ENCODE results near the gene KRT2.

The KRT2 gene

DNA sequence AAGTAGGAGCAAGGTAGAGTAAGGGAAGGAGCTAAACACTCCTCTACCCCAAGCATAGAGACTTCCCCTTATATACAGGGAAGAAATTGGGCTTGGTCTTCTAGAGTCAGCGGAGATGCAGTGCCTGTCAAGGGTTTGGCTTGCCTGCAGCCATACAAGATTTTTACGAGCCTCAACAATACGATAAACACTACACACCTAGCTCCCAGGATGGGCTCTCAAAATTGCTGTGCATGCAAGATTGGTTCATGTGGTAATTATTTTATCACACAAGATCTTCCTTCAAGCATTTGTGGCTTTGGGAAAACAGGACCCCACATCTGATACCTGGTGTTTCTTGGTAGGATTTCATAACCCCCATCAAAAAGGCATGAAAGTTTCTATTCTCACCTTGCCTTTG lies 28.4 kb upstream of the KRT2 start, which contains the start of gene KRT1:
Gene KRT1 (minus strand): TSS at position 45 of the 400 bp plus-strand sequence. CDS start 59 bp downstream, outside the sequence.
- Histone ChIP-seq H3K4me3 (ENCODE audit: low read depth in 1 of 2, low read length in 1 of 2) (no peak within 1 kb of the TSS), H3K4me1 (ENCODE audit: control insufficient read depth in 1 of 2, insufficient read depth in 1 of 2, low read depth in 1 of 2, low read length in 1 of 2) (no peaks in the 10 kb centered on the region), H3K27ac (no peak within 1 kb of the TSS), H3K9me3 (no peaks in the 10 kb centered on the region), H3K27me3 (peaks cover 4% of the 10 kb centered on the region), H3K36me3 (no peaks in the 10 kb centered on the region)
- TF ChIP-seq, protein P1, sequence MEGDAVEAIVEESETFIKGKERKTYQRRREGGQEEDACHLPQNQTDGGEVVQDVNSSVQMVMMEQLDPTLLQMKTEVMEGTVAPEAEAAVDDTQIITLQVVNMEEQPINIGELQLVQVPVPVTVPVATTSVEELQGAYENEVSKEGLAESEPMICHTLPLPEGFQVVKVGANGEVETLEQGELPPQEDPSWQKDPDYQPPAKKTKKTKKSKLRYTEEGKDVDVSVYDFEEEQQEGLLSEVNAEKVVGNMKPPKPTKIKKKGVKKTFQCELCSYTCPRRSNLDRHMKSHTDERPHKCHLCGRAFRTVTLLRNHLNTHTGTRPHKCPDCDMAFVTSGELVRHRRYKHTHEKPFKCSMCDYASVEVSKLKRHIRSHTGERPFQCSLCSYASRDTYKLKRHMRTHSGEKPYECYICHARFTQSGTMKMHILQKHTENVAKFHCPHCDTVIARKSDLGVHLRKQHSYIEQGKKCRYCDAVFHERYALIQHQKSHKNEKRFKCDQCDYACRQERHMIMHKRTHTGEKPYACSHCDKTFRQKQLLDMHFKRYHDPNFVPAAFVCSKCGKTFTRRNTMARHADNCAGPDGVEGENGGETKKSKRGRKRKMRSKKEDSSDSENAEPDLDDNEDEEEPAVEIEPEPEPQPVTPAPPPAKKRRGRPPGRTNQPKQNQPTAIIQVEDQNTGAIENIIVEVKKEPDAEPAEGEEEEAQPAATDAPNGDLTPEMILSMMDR (IDR thresholded peaks at IDR 0.05) = no peak

GRCh38 chr12:52679875-52680274 lies 27.9 kb upstream of the KRT2 start:
- H3K4me1 ChIP-seq (ENCODE audit: control insufficient read depth in 1 of 2, insufficient read depth in 1 of 2, low read depth in 1 of 2, low read length in 1 of 2) = no peaks in the 10 kb centered on the region
- TF ChIP-seq, protein P1 (IDR thresholded peaks at IDR 0.05) = no peak
- H3K27ac ChIP-seq = no peak overlapping the region
- no peaks in the 10 kb centered on the region for H3K9me3 ChIP-seq
- H3K36me3 ChIP-seq = no peaks in the 10 kb centered on the region
- no peak overlapping the region for H3K4me3 ChIP-seq (ENCODE audit: low read depth in 1 of 2, low read length in 1 of 2)
- H3K27me3 ChIP-seq = peaks cover 4% of the 10 kb centered on the region

GRCh38 chr12:52677671-52678070 lies 25.7 kb upstream of the KRT2 start:
- Histone ChIP-seq H3K27me3 (peaks cover 4% of the 10 kb centered on the region), H3K9me3 (no peaks in the 10 kb centered on the region), H3K4me3 (ENCODE audit: low read depth in 1 of 2, low read length in 1 of 2) (no peak overlapping the region), H3K36me3 (no peaks in the 10 kb centered on the region), H3K27ac (no peak overlapping the region), H3K4me1 (ENCODE audit: control insufficient read depth in 1 of 2, insufficient read depth in 1 of 2, low read depth in 1 of 2, low read length in 1 of 2) (no peaks in the 10 kb centered on the region)
- TF ChIP-seq, protein P1 (IDR thresholded peaks at IDR 0.05) = no peak

DNA sequence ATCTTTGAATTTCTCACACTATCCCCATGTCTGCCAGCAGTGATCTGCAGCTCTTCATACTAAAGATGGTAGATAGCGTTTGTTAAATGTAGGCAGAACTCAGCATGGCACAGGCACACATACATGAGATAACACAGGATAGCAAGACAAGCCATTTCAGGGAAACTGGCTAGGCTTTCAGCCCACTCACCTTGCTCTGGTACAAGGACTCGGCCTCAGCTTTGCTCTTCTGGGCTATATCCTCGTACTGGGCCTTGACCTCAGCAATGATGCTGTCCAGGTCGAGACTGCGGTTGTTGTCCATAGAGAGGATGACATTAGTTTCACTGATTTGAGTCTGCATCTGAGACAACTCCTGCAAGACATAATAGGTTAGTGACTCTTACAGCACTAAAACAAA lies 25.1 kb upstream of the KRT2 start:
- TF ChIP-seq, protein P1 (IDR thresholded peaks at IDR 0.05) = no peak
- Histone ChIP-seq H3K27ac (no peak overlapping the region), H3K4me1 (ENCODE audit: control insufficient read depth in 1 of 2, insufficient read depth in 1 of 2, low read depth in 1 of 2, low read length in 1 of 2) (no peaks in the 10 kb centered on the region), H3K9me3 (no peaks in the 10 kb centered on the region), H3K4me3 (ENCODE audit: low read depth in 1 of 2, low read length in 1 of 2) (no peak overlapping the region), H3K36me3 (no peaks in the 10 kb centered on the region), H3K27me3 (peaks cover 4% of the 10 kb centered on the region)

DNA sequence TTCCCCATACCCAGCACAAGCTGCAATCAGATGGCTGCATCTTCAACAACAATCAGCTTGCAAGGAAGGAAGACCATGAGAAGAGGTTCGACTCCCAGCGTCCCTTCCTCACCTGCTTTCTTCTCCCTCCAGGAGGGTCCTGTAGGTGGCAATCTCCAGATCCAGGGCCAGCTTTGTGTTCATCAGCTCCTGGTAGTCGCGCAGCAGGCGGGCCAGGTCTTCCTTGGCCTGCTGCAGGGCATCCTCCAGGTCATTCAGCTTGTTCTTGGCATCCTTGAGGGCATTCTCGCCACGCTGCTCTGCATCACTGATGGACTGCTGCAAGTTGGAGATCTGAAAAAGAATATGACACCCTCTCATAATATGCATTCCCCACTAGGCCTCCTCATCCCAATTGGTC lies 24.2 kb upstream of the KRT2 start:
- no peak overlapping the region for H3K27ac ChIP-seq
- peaks cover under 1% of the 10 kb centered on the region for H3K27me3 ChIP-seq
- no peaks in the 10 kb centered on the region for H3K9me3 ChIP-seq
- TF ChIP-seq, protein P1 (IDR thresholded peaks at IDR 0.05) = no peak
- H3K4me3 ChIP-seq (ENCODE audit: low read depth in 1 of 2, low read length in 1 of 2) = no peak overlapping the region
- no peaks in the 10 kb centered on the region for H3K4me1 ChIP-seq (ENCODE audit: control insufficient read depth in 1 of 2, insufficient read depth in 1 of 2, low read depth in 1 of 2, low read length in 1 of 2)
- no peaks in the 10 kb centered on the region for H3K36me3 ChIP-seq

DNA sequence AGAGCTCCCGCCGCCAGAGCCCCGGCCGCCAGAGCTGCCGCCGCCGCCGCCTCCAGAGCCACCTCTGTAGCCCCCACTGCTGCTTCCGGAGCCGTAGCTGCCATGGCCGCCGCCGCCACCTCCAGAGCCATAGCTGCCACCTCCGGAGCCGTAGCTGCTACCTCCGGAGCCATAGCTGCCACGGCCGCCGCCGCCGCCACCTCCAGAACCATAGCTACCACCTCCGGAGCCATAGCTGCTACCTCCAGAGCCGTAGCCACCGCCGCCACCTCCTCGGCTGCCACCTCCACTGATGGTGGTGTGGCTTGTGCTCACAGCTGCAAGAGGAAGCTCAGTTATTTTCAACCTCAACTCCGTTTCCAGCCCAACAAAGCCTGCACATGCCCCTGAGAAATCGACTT lies 23.3 kb upstream of the KRT2 start:
- TF ChIP-seq, protein P1 (IDR thresholded peaks at IDR 0.05) = no peak
- H3K4me3 ChIP-seq (ENCODE audit: low read depth in 1 of 2, low read length in 1 of 2) = no peak overlapping the region
- no peaks in the 10 kb centered on the region for H3K9me3 ChIP-seq
- H3K4me1 ChIP-seq (ENCODE audit: control insufficient read depth in 1 of 2, insufficient read depth in 1 of 2, low read depth in 1 of 2, low read length in 1 of 2) = no peaks in the 10 kb centered on the region
- H3K36me3 ChIP-seq = no peaks in the 10 kb centered on the region
- no peak overlapping the region for H3K27ac ChIP-seq
- H3K27me3 ChIP-seq = no peaks in the 10 kb centered on the region
